OCI-LY1 (cell line): ENCODE measurements around the gene LINGO4.

Experiments
- H2AFZ ChIP-seq: fragments of 200-600 bp; sonication (generic), shearing (Covaris generic); 2 replicates; pipeline ENCODE4 v1.6.0; 2014; ENCODE audit warnings: antibody characterized with exemption, mild to moderate bottlenecking, low read length
- H3F3A ChIP-seq: fragments of 200-600 bp; sonication (generic), shearing (Covaris generic); 2 replicates; pipeline ENCODE4 v1.6.0; 2014; ENCODE audit warnings: mild to moderate bottlenecking, antibody characterized with exemption, low read length, moderate library complexity; ENCODE audit not compliant: insufficient read depth
- H3K27ac ChIP-seq: fragments of 200-600 bp; sonication (generic); 2 replicates; pipeline ENCODE4 v1.5.1; 2014; ENCODE audit warnings: low read length, mixed run types, mild to moderate bottlenecking, low read depth; ENCODE audit not compliant: poor library complexity, severe bottlenecking
- H3K27me3 ChIP-seq: fragments of 200-600 bp; sonication (generic); 2 replicates; pipeline ENCODE4 v1.6.0; 2014; ENCODE audit warnings: antibody characterized with exemption, mild to moderate bottlenecking, low read length, moderate library complexity; ENCODE audit not compliant: insufficient read depth
- H3K36me3 ChIP-seq: fragments of 200-600 bp; sonication (generic); 2 replicates; pipeline ENCODE4 v1.6.1; 2014; ENCODE audit warnings: mild to moderate bottlenecking, antibody characterized with exemption, low read length, moderate library complexity, mixed read lengths; ENCODE audit not compliant: insufficient read depth
- H3K4me1 ChIP-seq: fragments of 200-600 bp; sonication (generic); 2 replicates; pipeline ENCODE4 v1.5.1; 2014; ENCODE audit warnings: mild to moderate bottlenecking, low read length, moderate library complexity; ENCODE audit not compliant: insufficient read depth, severe bottlenecking
- H3K4me2 ChIP-seq: fragments of 200-600 bp; sonication (generic), shearing (Covaris generic); 2 replicates; pipeline ENCODE4 v1.6.1; 2014; ENCODE audit warnings: low read length
- H3K4me3 ChIP-seq: fragments of 200-600 bp; sonication (generic); 2 replicates; pipeline ENCODE4 v1.5.1; 2014; ENCODE audit warnings: low read length, low read depth, mild to moderate bottlenecking, mixed read lengths; ENCODE audit not compliant: poor library complexity, severe bottlenecking
- H3K79me2 ChIP-seq: fragments of 200-600 bp; shearing (Covaris generic); 2 replicates; pipeline ENCODE4 v1.6.1; 2016; ENCODE audit warnings: mixed run types, low read length, mixed read lengths; ENCODE audit not compliant: insufficient read depth
- H3K9ac ChIP-seq: fragments of 200-600 bp; sonication (generic), shearing (Covaris generic); 2 replicates; pipeline ENCODE4 v1.6.1; 2014; ENCODE audit warnings: mild to moderate bottlenecking, low read length, mixed read lengths
- H3K9me2 ChIP-seq: fragments of 200-600 bp; sonication (generic), shearing (Covaris generic); 2 replicates; pipeline ENCODE4 v1.6.1; 2014; ENCODE audit warnings: low read depth, mild to moderate bottlenecking, low read length, mixed read lengths
- H3K9me3 ChIP-seq: fragments of 200-600 bp; shearing (Covaris generic); 2 replicates; pipeline ENCODE4 v1.6.1; 2014; ENCODE audit warnings: low read length, mixed read lengths
- H4K20me1 ChIP-seq: fragments of 200-600 bp; sonication (generic), shearing (Covaris generic); 2 replicates; pipeline ENCODE4 v1.6.0; 2016; ENCODE audit warnings: mild to moderate bottlenecking, low read length; ENCODE audit not compliant: insufficient read depth
- CTCF ChIP-seq: fragments of 200-600 bp; sonication (generic), shearing (Covaris generic); IDR thresholded peaks from 2 replicates; pipeline ENCODE4 v1.5.1; 2017; ENCODE audit warnings: mild to moderate bottlenecking, antibody characterized with exemption, low read length, moderate library complexity, mixed read lengths
- EZH2 ChIP-seq: fragments of 200-600 bp; sonication (generic), shearing (Covaris generic); IDR thresholded peaks from 2 replicates; pipeline ENCODE4 v1.8.0; 2017; ENCODE audit warnings: borderline replicate concordance, mixed run types, mild to moderate bottlenecking, antibody characterized with exemption, low read length, moderate library complexity, mixed read lengths

LINGO4 gene

GRCh38 chr1:151835596-151835995, 30.4 kb upstream of the LINGO4 start:
- 0 out of 2 replicates have a peak, but pooled peaks cover 11% of the 10 kb centered on the region for H3K27me3 ChIP-seq
- TF ChIP-seq EZH2 (no peak), CTCF (no peak)
- H3K9ac ChIP-seq: no peak overlapping the region
- H2AFZ ChIP-seq: no peak overlapping the region
- no peaks in the 10 kb centered on the region for H3F3A ChIP-seq
- no peaks in the 10 kb centered on the region for H3K79me2 ChIP-seq
- H3K9me3 ChIP-seq: no peaks in the 10 kb centered on the region
- no peak overlapping the region for H3K4me3 ChIP-seq
- no peaks in the 10 kb centered on the region for H4K20me1 ChIP-seq
- H3K4me1 ChIP-seq: peaks cover 21% of the 10 kb centered on the region
- no peak overlapping the region for H3K4me2 ChIP-seq
- no peaks in the 10 kb centered on the region for H3K36me3 ChIP-seq
- no peaks in the 10 kb centered on the region for H3K9me2 ChIP-seq
- no peak overlapping the region for H3K27ac ChIP-seq

GRCh38 chr1:151834239-151834638, 29.0 kb upstream of the LINGO4 start:
- Histone ChIP-seq H3K4me2 (no peak overlapping the region), H3K79me2 (no peaks in the 10 kb centered on the region), H3F3A (no peaks in the 10 kb centered on the region), H3K4me1 (peaks cover 14% of the 10 kb centered on the region), H3K9me3 (no peaks in the 10 kb centered on the region), H2AFZ (no peak overlapping the region), H3K27ac (no peak overlapping the region), H4K20me1 (no peaks in the 10 kb centered on the region), H3K9ac (no peak overlapping the region), H3K9me2 (no peaks in the 10 kb centered on the region), H3K27me3 (0 out of 2 replicates have a peak, but pooled peaks cover 3% of the 10 kb centered on the region), H3K36me3 (no peaks in the 10 kb centered on the region), H3K4me3 (no peak overlapping the region)
- TF ChIP-seq CTCF (no peak), EZH2 (no peak)

- no peaks in the 10 kb centered on the region for H3K36me3 ChIP-seq
- no peaks in the 10 kb centered on the region for H3K79me2 ChIP-seq
- H3K4me1 ChIP-seq: peaks cover 5% of the 10 kb centered on the region
- H3K4me2 ChIP-seq: no peak overlapping the region
- H3F3A ChIP-seq: no peaks in the 10 kb centered on the region
- no peak overlapping the region for H3K27ac ChIP-seq
- H3K9me2 ChIP-seq: no peaks in the 10 kb centered on the region
- 0 out of 2 replicates have a peak, but pooled peaks cover 3% of the 10 kb centered on the region for H3K27me3 ChIP-seq
- no peak overlapping the region for H3K9ac ChIP-seq
- H2AFZ ChIP-seq: no peak overlapping the region
- H4K20me1 ChIP-seq: no peaks in the 10 kb centered on the region
- H3K9me3 ChIP-seq: no peaks in the 10 kb centered on the region
- H3K4me3 ChIP-seq: no peak overlapping the region
- no peak for TF ChIP-seq CTCF
- TF ChIP-seq EZH2: no peak
Measured at GRCh38 chr1:151833172-151833900, 28.1 kb upstream of the LINGO4 start.
